Kidney epithelial cell (primary cell): ENCODE measurements around the gene SRSF4. TPM values are rescaled to one million over a fixed set of nuclear protein-coding genes. Genes with fewer than 3 reads are reported as not detected.

ENCODE experiments used
- DNase-seq: peaks from one replicate; pipeline ENCODE4 v3.0.0-alpha.2; 2010; ENCODE audit warnings: low read depth
- H3K27me3 ChIP-seq: 2 replicates; pipeline ENCODE4 v1.6.0; 2011; ENCODE audit warnings: low read length; ENCODE audit not compliant: control insufficient read depth, insufficient read depth
- H3K36me3 ChIP-seq: 2 replicates; pipeline ENCODE4 v1.5.1; 2011; ENCODE audit warnings: low read length; ENCODE audit not compliant: control insufficient read depth, insufficient read depth
- H3K4me3 ChIP-seq: 2 replicates; pipeline ENCODE4 v1.5.1; 2011; ENCODE audit warnings: low read depth, mild to moderate bottlenecking, control low read depth, low read length
- CTCF ChIP-seq: IDR thresholded peaks from 2 replicates; pipeline ENCODE4 v1.5.1; 2011; ENCODE audit warnings: mild to moderate bottlenecking, moderate library complexity, low read length, control low read depth, inconsistent platforms; ENCODE audit not compliant: insufficient read depth, poor library complexity, severe bottlenecking
- total RNA-seq: library from RNA; depleted of rRNA; stranded (reverse); fragments of >200 nt; gene quantifications from 2 replicates; pipeline ENCODE4 v1.2.3, GENCODE V29; 2015

Gene SRSF4
- total RNA-seq, 1 donor from 2014 or later = 40.2 TPM

- DNase-seq = no peak
- TF ChIP-seq CTCF = no peak
- Histone ChIP-seq H3K36me3 (no peaks in the 10 kb centered on the region), H3K27me3 (no peaks in the 10 kb centered on the region), H3K4me3 (no peak overlapping the region)
Observed at GRCh38 chr1:29186707-29187106, 5.0 kb upstream of the SRSF4 start.

- Histone ChIP-seq H3K4me3 (no peak overlapping the region), H3K27me3 (no peaks in the 10 kb centered on the region), H3K36me3 (no peaks in the 10 kb centered on the region)
- no peak for TF ChIP-seq CTCF
- DNase-seq = no peak
Observed at GRCh38 chr1:29186252-29186651, 4.6 kb upstream of the SRSF4 start.

DNA sequence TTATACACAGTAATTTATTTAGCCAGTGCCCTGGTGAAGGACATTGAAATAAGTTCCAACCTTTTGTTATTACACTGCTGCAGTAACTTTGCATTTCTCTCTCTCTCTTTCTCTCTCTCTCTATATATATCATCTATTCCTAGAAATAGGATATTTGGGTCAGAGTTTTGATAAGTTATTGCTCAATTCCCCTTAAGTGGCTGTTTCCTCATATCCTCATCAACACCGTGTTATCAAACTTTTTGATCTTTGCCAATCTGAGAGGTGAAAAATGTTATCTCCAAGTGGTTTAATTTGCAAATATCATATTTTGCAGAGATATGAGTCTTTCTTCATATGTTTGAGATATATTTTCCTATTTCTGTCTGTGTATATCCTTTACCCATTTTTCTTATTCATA, 1.6 kb upstream of the SRSF4 start:
- H3K36me3 ChIP-seq = peaks cover 1% of the 10 kb centered on the region
- H3K27me3 ChIP-seq = no peaks in the 10 kb centered on the region
- no peak for DNase-seq
- H3K4me3 ChIP-seq = no peak overlapping the region
- no peak for TF ChIP-seq CTCF

- Histone ChIP-seq H3K27me3 (no peaks in the 10 kb centered on the region), H3K4me3 (peak overlapping the region; percentile 99), H3K36me3 (peaks cover 1% of the 10 kb centered on the region)
- TF ChIP-seq CTCF = no peak
- no peak for DNase-seq
Observed at GRCh38 chr1:29180497-29181412, 945 bp downstream of the SRSF4 start.

DNA sequence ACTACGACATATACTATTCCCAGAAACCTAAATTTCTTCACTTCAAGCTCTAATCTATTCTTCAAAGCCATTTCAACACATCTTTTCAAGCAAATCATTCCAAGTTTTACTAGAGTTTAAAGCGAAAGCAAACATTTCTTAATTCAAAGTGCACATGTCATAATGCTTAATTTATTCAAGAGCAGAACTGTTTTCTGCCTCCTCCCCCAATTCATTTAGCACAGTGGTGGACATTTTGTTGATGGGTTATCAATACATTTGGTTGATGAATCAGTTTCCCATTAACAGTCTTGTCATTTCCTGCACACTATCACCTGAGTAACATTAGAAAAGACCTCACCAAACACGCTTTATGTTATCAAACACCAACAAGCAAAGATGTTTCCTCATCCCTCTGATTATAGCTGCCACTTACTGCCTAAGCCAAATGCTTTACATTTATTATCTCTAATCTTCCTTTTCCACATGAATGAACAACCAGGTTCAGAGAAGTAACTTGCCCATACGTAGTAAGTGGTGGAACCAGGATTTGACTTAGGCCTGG, 2.0 kb downstream of the SRSF4 start:
- H3K4me3 ChIP-seq = peak overlapping the region; percentile 99

More for the DNA sequence above, 2.0 kb downstream of the SRSF4 start:
- Histone ChIP-seq H3K27me3 (no peaks in the 10 kb centered on the region), H3K36me3 (peaks cover 1% of the 10 kb centered on the region)
- no peak for DNase-seq
- TF ChIP-seq CTCF = no peak
